Mononuclear cell (primary cell): ENCODE data around the gene BCHE. TPM values are rescaled to one million over a fixed set of nuclear protein-coding genes. Genes with fewer than 3 reads are reported as not detected.

ENCODE experiments used
- H3K27me3 ChIP-seq: 2 replicates; pipeline ENCODE4 v1.6.0; 2011; ENCODE audit warnings: low read length, control low read depth; ENCODE audit not compliant: insufficient read depth
- H3K4me1 ChIP-seq: 2 replicates; pipeline ENCODE4 v1.5.1; 2011; ENCODE audit warnings: mild to moderate bottlenecking, low read length, control low read depth; ENCODE audit not compliant: insufficient read depth
- H3K4me3 ChIP-seq: 2 replicates; pipeline ENCODE4 v1.5.1; 2011; ENCODE audit warnings: mild to moderate bottlenecking, low read length, moderate library complexity
- H3K9me3 ChIP-seq: 2 replicates; pipeline ENCODE4 v1.5.1; 2011; ENCODE audit warnings: low read depth, mild to moderate bottlenecking, control low read depth, low read length
- total RNA-seq: library from RNA; depleted of rRNA; stranded (reverse); fragments of >200 nt; gene quantifications from one replicate; pipeline ENCODE4 v1.2.3, GENCODE V29; 2012

BCHE gene
- total RNA-seq, 1 donor, result not detected

DNA sequence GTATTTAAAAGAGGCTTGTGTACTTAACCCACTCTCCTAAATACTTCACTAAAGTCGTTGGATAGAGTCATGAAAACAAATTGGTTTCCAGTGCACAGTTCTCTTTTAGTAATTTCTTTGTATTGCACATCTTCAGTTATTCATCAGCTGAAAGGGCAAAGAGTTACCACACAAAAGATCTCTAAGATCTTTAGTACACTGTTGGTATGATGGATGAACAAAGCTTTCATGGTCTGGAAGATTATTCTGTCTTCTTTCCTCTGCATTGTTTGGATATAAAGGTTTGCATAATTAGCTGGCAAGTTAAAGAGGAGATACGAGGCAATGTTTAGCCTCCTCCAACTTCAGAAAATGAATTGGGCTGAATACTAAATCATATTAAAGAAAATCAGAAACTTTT is 40.5 kb downstream of the BCHE start:
- Histone ChIP-seq H3K27me3 (no peaks in the 10 kb centered on the region), H3K4me3 (no peak overlapping the region), H3K4me1 (no peaks in the 10 kb centered on the region), H3K9me3 (no peaks in the 10 kb centered on the region)

DNA sequence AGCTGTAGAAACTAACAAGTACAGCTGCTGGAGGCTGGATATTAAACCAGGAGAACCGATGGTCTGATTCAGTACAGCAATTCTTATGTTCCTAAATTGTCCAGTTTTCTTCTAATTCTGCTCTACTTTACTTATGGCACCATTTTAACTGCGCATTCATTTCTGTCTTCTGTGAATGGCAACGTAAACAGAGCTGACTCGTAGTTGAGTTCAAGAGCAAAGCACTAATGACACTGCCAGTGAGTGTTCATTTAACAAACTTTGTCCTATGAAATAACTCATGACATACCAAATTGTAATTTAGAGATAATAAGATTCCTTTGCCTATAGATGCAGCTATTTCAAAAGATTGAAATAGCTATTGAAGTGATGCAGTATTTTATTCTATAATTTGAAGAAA is 48.7 kb downstream of the BCHE start:
- no peaks in the 10 kb centered on the region for H3K9me3 ChIP-seq
- H3K4me3 ChIP-seq, result no peak overlapping the region

DNA sequence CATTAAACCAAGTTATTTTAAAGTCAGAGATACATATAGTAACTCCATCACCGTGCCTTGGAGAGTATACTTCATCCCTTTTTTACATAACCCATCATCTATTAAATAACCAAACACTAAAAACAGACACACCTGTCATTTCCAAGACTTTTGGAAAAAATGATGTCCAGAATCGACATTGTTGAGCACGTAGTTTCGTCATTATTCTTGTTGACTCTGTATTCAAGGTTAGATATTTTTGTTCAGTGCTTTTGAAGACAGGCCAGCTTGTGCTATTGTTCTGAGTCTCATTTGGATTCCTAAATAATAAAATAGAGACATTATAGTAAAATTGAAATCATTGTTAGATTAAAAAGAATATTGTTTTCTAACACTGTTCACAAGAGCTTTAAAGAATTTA is 51.2 kb downstream of the BCHE start:
- Histone ChIP-seq H3K4me3 (no peak overlapping the region), H3K27me3 (no peaks in the 10 kb centered on the region), H3K9me3 (no peaks in the 10 kb centered on the region), H3K4me1 (no peaks in the 10 kb centered on the region)

More for the DNA sequence above, 48.7 kb downstream of the BCHE start:
- Histone ChIP-seq H3K4me1 (no peaks in the 10 kb centered on the region), H3K27me3 (no peaks in the 10 kb centered on the region)

DNA sequence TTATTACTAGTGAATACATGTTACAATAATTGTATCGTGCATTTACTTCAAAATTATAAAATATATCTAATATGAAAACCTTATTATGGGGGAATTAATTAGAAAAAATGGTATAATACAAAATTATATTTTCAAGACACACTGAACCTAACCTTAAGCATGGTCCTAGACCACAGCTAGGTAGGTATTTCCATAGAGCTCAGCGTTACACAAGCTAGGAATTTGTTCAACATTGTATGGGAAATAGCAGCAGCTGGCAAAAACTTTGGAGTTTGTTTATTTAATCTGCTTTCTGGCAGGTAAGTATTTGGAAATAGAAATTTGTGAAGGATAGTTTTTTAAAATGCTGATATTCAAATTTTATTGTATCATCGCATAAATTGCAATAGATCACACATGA is 52.9 kb downstream of the BCHE start:
- Histone ChIP-seq H3K4me1 (no peaks in the 10 kb centered on the region), H3K4me3 (no peak overlapping the region), H3K9me3 (no peaks in the 10 kb centered on the region), H3K27me3 (no peaks in the 10 kb centered on the region)

DNA sequence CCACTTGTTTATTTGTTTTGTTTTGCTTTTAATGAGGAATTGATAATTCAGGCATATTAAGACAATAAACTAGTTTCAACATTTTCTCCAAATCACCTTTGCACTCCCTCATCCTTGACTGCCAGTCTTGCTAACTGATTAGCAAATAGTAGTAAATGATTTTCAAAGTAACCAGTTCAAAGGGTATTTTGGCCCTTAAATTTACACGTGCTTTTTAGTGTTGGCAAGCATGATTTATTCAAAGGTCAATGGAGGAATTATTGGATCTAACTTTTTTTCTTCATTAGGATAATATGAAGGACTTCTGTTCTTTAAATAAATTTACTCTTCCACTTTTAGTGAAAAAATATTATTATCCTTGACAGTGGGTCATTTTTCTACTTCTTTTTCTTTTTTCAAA is 53.8 kb downstream of the BCHE start:
- Histone ChIP-seq H3K27me3 (no peaks in the 10 kb centered on the region), H3K4me1 (no peaks in the 10 kb centered on the region), H3K9me3 (no peaks in the 10 kb centered on the region), H3K4me3 (no peak overlapping the region)

DNA sequence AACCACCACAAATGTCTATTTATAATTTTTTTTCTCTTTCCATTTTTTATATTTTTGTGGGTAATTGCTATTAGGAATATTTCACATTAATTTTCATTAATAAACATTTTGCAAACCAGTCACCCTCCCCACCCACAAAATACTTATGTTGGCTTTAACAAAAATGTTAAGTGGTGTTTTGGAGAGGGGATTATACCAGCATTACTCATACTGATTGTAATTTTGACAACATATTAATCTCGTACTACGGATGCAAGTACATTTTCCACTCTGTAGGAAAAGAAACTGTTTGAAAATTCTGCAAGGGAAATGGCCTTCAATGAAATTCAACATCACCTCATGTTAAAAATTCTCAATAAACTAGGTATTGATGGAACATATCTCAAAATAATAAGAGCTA is 58.3 kb downstream of the BCHE start:
- Histone ChIP-seq H3K4me3 (no peak overlapping the region), H3K27me3 (no peaks in the 10 kb centered on the region)

DNA sequence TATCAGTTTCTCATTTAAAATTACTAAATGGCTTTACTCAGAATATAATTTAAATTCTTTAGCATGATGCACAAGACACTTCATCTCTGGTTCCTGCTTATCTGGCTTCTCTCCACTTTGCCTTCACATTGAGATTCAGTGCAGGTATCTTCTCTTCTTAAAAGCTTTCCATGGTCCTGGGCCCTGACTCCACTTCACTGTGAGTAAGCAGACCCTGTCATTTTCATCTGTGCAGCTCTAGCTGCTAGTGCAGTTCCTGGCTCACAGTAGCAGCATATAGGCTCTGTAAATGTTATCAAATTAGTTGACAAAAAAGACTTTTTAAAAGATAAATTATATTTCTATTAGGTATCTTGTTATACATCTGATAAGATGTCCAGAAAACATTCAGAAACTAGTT is 58.8 kb downstream of the BCHE start:
- H3K9me3 ChIP-seq, result no peaks in the 10 kb centered on the region
- no peaks in the 10 kb centered on the region for H3K4me1 ChIP-seq
- H3K27me3 ChIP-seq, result no peaks in the 10 kb centered on the region

More for the DNA sequence above, 58.3 kb downstream of the BCHE start:
- Histone ChIP-seq H3K9me3 (no peaks in the 10 kb centered on the region), H3K4me1 (no peaks in the 10 kb centered on the region)

DNA sequence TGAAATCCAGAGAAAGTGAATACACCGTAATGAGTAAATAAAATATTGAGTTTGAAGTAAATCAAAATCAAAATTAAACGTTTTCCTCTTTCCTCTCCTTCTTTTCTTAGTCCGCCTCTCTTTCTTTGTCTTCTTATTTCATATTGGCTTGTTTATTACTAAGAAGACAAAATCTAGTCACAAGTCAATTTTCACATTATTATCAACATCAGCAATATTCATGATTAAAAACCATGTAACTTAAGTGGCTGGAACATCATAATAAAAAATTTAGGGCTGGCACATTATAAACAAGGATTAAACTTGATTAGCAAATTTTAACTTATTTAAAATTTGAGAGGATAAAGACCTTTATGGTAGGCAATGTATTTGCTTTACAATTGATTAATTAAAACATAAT is 61.4 kb downstream of the BCHE start:
- no peak overlapping the region for H3K4me3 ChIP-seq
- H3K27me3 ChIP-seq, result no peaks in the 10 kb centered on the region
- no peaks in the 10 kb centered on the region for H3K9me3 ChIP-seq
- no peaks in the 10 kb centered on the region for H3K4me1 ChIP-seq

More for the DNA sequence above, 58.8 kb downstream of the BCHE start:
- H3K4me3 ChIP-seq, result no peak overlapping the region

DNA sequence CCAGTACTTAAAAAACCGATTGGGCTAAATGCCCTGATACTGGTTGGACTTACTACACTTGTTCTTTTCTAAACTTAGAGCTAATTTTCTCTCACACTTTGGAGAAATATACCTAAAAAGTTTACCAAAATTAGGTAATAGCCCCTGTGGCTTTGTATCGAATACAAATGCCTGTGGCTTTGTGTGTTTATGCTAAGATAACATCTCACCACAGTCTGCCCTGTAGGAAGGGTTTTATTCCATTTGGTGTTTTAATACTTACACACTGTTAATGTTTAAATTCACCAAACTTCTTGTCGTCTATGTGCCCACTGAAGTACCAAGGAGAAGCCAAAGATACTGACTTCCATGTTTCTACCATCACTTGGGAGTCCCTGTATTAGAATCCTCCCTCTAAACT is 66.4 kb downstream of the BCHE start:
- H3K4me1 ChIP-seq, result no peaks in the 10 kb centered on the region

DNA sequence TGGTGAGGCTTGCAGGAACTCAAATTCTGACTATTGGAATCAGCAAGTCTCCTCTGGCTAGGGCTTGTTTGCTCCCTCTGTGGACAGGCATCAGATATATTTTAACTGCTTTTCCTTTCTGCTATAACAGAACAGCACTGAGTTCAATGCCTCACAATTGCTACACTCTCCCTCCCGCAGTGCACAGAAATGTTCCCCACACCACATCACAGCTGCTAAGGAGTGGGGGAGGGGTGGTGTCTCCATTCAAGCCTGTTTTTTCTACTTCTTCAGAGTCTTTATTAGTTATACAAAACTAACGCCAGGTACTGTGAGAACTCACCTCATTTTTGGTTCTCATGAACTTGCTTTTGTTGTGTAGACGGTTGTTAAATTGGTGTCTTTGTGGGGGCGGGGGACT is 68.5 kb downstream of the BCHE start:
- no peak overlapping the region for H3K4me3 ChIP-seq
- H3K4me1 ChIP-seq, result no peaks in the 10 kb centered on the region
- H3K9me3 ChIP-seq, result no peaks in the 10 kb centered on the region
- no peaks in the 10 kb centered on the region for H3K27me3 ChIP-seq

More for the DNA sequence above, 66.4 kb downstream of the BCHE start:
- no peak overlapping the region for H3K4me3 ChIP-seq
- H3K27me3 ChIP-seq, result no peaks in the 10 kb centered on the region
- H3K9me3 ChIP-seq, result no peaks in the 10 kb centered on the region

DNA sequence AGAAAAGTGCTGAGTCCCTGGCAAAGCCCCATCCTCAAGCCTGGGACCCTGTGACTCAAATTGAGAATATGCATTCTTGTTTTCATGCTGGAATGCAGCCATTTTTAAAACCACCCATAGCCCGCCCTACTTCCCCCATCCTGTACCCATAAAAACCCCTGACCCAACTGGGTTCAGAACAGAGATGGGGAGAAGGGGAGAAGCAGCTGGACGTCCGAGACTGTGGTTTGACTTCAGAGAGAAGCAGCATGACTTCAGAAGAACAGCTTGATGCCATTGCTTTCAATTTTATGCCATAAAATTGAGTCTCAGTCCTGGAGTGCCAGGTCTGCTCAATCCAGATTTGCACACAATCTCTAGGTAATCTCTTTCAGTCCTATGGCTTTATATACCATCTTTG is 78.2 kb downstream of the BCHE start:
- Histone ChIP-seq H3K27me3 (no peaks in the 10 kb centered on the region), H3K4me1 (no peaks in the 10 kb centered on the region), H3K9me3 (peaks cover 9% of the 10 kb centered on the region), H3K4me3 (no peak overlapping the region)

DNA sequence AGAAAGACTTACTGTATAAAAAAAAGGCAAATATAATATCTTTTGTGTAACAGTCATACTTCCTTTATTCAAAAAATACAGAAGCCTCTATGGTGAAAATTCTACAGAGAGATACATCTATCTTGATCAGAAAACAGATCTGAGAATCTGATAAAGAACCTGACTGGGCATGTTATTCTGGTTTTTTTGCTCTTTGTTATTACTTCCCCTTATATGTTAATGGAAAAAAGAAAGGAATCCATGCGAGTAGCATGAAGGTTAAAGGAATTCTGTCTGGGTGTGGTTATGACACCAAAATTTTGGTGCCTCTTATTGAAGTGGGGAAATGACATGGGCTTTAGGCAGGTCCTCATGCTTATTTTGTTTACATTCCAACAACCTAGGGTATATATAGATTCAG is 81.7 kb downstream of the BCHE start:
- no peak overlapping the region for H3K4me3 ChIP-seq

DNA sequence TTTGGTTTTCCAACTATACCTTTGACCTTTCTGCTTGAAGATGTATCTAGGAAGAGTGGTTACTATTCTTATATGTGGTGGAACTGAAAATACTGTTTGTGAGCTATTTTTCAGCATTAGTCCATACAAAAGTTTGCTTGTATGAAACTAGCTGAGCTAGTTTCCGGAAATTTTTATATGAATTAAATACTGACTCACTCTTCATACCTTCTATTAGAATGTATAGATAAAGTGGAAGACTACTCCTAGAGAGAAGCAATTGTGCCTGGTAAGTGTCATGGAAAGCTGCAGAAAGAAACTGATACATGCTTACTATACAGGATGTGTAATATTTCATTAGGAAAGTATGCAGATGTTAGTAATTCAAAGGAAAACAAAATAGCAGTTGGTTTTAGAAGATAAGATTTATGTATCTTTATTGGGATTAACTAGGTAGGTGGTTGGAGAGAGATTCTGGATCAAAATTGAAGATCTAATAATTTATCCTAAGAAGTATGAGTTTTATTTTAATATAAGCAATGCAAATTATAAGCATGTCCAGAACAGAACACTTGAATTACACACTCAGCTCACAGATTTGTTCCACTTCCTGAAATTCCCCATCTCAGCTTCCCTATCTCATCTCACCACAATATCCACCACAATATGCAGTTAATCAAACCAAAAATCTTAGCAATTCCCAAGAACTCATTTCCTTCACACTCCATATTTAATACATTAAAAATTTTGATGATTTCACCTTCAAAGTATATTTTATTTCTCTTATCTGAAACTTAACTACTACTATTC is 82.8 kb downstream of the BCHE start:
- no peaks in the 10 kb centered on the region for H3K27me3 ChIP-seq
- no peaks in the 10 kb centered on the region for H3K4me1 ChIP-seq
- no peaks in the 10 kb centered on the region for H3K9me3 ChIP-seq
- no peak overlapping the region for H3K4me3 ChIP-seq

More for the DNA sequence above, 81.7 kb downstream of the BCHE start:
- Histone ChIP-seq H3K4me1 (no peaks in the 10 kb centered on the region), H3K9me3 (no peaks in the 10 kb centered on the region), H3K27me3 (no peaks in the 10 kb centered on the region)

DNA sequence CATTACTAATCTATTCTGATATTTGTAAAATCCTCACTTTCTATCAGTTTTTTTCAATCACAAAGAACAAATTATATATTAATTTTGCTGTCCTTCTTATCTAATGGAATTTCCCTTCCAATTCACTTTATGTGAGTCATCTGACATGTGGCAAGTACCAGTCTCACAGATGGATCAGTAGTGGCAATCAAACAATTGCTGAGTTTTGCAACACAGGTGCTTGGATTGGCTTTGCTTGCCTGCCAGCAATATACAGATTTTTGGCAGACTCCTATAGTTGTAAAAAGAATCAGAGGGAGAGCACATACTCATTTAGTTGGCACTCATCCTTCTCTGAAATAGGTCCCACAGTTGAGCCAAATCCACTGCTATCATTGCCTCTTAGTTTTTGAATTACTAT is 83.7 kb downstream of the BCHE start:
- Histone ChIP-seq H3K4me3 (no peak overlapping the region), H3K27me3 (no peaks in the 10 kb centered on the region), H3K9me3 (no peaks in the 10 kb centered on the region)

DNA sequence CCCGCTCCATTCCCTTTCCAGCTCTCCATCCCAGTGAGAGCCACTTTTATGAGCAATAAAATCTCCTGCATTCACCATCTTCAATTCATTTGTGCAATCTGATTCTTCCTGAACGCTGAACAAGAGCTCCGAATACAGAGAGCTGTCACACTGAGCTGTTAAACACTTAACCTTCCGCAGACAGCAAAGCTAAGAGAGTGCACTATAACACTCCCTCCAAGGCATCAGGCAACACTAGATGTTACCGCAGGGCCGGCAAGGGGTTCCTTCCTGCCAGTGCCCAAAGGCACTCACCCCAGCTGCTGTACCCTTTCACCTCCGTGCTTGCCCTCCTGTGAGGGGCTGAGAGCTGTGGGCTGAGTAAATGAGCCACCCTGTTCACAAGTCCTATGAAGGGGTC is 85.6 kb downstream of the BCHE start:
- no peaks in the 10 kb centered on the region for H3K27me3 ChIP-seq
- no peaks in the 10 kb centered on the region for H3K9me3 ChIP-seq
- no peaks in the 10 kb centered on the region for H3K4me1 ChIP-seq
- H3K4me3 ChIP-seq, result no peak overlapping the region

More for the DNA sequence above, 83.7 kb downstream of the BCHE start:
- no peaks in the 10 kb centered on the region for H3K4me1 ChIP-seq

DNA sequence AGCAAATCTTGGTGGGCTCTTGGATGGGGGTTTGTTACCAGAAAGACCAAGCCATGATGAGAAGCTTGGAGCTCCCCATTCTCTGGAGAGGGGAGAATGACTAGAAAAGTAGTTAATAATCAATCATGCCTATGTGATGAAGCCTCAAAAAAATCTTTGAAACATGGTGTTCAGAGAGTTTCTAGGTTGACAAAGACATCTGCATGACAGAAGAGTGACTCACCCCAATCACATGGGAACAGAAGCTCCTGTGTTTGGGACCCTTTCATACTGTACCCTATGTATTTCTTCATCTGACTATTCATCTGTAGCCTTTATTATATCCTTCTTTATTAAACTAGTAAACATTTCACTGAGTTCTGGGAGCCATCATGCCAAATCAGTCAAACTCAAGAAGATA is 87.4 kb downstream of the BCHE start:
- Histone ChIP-seq H3K9me3 (no peaks in the 10 kb centered on the region), H3K4me3 (no peak overlapping the region), H3K4me1 (no peaks in the 10 kb centered on the region), H3K27me3 (no peaks in the 10 kb centered on the region)
